Hematopoietic multipotent progenitor cell treated with erythropoietin and hydrocortisone succinate and interleukin-3 and kit ligand, for 17 days (in vitro differentiated cells): Measurements from ENCODE around the gene RXRA.

Experiments
- DNase-seq: peaks from one replicate; pipeline ENCODE4 v3.0.0-alpha.2; 2015; ENCODE audit warnings: low spot score

The RXRA gene

DNA sequence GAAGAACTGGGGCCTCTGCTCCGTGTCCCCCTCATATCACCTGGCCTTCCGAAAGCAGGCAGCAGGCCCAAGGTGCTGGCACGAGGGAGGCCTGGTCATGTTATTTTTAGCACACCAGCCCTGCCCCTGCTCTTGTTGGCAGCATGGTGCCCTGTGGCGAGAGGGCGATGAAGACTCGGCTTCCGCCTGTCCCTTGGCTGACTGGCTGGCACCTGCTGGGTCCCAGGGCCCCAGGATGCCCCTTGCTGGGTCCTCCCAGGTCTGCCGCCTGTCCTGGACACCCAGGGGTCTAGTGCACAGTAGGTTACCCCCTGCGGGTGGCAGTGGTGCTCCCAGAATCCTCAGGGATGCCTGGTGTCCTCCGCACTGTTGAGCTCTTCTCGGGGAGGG, 77.0 kb downstream of the RXRA start:
- DNase-seq, result no peak

DNA sequence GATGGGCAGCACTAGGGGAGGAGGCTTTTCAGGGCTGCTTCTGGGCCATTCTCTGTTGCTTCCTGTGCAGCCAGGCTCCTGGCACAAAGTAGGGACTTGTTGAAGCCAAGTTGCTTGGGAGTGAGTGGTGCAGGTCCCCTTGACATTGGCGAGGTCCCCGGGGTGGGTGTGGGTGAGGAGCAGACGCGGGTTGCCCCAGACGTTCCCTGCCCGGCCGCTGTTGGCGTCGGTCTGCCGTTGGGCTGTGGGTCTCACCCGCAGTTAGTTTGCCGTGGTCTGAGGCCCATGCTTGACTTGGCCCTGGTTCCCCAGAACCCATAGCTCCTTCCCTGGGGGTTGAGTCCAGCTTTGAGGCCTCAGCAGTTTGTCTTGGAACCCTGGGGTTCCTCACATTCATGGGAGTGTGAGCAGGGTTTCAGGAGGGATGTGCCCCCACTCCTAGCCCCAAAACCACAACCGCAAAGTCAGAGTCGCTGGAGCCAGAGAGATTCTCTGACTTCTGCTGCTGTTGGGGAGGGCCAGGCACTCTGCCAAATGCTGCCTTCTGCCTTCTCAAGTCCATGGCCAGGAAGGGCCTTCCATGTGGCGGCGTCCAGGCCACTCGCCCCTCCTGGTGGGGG, 77.5 kb downstream of the RXRA start:
- peak; percentile 32 for DNase-seq

DNA sequence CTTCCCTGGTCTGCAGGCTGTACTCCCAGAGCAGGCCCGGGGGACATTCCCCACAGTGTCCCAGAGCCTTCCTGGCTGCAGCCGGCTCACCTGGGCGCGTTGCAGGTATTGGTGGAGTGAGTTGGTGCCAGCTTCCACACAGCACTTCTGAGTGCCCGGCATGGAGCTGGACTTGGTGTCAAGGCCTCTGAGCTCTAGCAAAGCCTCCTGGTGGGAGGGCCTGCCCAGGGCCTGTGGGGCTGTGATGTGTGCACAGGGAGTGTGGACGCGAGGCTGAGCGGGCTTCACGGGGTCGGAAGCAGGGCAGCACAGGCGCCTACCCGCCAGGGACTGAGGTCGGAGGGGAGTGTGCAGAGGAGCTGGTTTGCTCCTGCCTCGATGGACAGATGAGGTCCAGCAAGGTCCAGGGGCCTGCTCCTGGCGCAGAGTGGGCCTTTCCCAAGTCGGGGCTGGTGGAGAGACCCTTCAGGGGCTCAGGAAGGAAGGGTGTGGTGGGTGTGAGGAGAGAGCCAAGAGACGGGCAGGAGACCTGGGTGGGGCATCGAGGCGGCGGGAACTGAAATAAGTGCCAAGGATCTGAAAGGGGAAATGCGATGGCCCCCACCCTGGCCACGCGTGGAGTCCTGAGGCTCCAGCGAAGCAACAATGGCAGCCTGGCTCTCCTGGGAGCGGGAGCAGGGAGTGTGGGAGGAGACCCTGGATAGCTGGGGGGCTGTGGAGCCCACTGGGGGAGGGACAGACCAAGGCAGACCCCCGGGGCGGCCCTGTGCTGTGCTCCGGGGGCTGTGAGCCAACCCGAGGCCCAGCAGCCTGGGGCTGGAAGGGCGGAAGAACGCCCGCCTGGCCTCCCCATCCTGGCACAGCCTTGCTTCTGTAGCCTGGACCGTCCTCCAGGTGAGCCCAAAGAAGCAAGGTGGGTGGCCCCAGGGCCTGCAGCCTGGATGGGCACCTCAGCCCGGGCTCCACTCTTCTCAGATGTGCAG, 78.4 kb downstream of the RXRA start:
- no peak for DNase-seq

DNA sequence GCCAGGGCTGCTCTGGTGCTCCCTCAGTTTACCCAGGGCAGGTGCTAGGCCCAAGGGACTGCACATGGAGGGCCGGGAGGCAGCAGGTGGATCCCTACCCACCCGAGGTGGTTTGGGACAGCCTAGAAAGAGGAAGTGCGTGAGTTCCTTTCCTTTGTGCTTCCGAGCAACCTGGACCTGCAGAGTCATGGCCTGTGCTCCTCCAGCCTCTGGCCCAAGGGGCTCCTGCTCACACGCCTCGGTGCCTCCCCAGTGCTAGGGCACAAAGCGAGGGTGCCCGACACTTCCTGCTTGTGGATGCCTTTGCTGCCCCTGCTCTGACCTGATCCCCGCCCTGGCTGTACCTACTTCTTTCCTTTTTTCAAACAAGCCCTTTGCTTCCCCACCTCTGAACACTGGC, 79.3 kb downstream of the RXRA start:
- no peak for DNase-seq

DNA sequence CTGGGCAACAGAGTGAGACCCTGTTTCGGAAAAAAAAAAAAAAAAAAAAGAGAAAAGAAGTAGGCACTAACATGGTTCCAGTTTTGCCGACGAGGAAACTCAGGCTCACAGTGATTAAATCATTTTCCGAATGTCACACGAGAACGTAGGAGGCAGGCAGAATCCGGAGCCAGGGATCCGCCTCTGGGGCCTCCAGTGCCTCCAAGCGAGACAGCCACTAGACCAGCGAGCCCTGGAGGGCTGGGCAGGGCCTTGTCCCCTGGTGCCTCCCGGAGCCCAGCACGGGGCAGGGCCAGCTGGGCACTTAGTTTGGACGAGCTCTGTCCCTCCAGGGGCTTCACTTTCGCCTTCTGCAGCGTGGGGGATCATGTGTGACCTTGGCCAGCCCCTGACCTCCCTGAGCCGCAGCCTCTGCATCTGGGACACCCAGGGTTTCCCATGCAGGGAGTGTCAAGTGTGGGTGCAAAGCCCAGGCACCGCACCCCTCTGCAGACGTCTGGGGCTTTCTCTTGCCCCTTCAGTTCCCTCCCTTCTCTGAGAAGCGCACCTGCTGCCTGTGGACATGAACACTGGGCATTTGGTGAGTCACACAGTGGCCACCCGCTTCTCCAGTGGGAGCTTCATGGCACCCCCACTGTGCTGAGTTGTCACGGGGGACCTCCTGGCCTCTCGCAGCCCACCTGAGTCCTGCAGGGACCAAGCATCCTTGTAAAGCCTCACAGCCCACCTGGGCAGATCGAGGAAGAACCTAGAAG, 80.3 kb downstream of the RXRA start:
- DNase-seq, result no peak

DNA sequence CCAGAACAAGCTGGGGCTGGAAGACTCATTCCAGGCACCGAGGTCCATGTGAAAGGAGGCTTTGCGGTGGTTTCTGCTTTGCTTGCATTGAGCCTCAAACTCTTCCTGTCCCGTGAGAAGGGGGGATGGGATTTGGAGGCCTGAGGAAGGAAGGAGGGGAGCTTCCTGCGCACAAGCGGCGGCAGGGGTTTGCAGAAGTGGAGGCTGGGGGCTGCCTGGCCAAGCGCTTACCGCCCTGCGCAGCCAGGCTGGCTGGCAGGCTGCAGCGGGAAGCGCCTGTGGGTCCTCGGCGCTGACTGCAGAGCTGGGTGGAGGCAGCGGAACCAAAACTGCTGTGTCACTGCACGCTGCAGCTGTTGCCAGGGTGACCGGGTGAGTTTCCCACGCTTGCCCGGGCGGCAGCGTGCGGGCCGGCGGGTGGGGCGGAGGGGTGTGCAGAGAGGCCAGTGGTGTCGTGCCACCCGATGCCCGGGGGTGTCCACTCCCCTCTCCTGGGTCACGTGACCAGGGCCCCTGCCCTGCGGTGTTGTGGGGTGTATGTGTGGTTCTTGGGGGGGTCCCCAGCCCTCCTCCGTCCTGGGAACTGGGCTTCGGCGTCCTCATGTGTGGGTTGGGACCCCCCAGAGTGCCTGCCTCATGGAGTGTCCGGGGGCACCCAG, 81.0 kb downstream of the RXRA start:
- peak; percentile 92 for DNase-seq

DNA sequence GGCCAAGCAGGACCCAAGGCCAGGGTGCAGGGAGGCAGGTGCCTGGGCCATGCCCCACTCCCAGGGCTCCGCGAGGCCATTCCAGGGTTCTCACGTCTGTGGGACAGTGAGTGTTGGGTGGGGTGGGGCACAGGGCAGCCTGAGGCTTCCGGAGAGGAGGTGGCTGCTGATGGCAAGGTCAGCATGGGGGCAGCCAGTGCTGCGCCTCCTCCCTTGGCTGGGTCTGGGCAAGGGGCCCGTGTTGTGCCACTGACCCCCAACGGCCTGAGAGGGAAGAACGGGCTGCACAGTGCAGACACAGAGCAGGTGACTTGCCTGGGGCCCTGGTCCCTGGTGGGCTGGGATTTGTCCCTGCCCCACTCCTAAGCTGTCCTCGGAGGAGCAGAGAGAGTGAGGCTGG, 82.1 kb downstream of the RXRA start:
- DNase-seq, result no peak

DNA sequence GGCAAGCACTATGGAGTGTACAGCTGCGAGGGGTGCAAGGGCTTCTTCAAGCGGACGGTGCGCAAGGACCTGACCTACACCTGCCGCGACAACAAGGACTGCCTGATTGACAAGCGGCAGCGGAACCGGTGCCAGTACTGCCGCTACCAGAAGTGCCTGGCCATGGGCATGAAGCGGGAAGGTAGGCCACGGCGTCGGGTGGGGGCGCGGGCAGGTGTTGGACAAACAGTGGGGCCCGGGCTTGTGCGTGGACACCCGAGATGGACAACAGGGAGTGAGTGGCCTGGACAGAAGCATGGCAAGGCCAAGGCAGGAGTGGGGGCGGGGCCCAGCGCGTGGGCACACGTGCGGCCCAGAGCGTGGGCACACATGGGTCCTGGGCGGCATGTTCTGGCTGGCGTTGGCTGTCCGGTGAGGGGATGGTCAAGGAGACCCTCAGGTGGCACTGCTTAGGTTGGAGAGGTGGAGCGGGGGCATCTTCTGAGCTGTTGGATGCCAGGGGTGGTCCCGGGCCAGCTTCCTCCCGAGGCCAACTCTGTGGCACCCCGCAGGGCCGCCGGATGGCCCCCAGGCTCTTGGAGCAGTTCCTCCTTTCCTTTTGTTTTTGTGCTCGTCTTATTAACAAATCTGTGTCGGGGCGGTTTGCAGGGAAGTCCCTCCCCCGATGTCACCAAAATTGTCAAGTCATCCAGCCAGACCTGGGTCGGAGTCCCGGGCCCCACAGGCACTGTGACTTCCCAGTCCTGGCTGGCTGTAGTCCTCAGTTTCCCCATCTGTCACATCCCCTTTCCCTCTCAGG, 82.9 kb downstream of the RXRA start:
- DNase-seq, result no peak

DNA sequence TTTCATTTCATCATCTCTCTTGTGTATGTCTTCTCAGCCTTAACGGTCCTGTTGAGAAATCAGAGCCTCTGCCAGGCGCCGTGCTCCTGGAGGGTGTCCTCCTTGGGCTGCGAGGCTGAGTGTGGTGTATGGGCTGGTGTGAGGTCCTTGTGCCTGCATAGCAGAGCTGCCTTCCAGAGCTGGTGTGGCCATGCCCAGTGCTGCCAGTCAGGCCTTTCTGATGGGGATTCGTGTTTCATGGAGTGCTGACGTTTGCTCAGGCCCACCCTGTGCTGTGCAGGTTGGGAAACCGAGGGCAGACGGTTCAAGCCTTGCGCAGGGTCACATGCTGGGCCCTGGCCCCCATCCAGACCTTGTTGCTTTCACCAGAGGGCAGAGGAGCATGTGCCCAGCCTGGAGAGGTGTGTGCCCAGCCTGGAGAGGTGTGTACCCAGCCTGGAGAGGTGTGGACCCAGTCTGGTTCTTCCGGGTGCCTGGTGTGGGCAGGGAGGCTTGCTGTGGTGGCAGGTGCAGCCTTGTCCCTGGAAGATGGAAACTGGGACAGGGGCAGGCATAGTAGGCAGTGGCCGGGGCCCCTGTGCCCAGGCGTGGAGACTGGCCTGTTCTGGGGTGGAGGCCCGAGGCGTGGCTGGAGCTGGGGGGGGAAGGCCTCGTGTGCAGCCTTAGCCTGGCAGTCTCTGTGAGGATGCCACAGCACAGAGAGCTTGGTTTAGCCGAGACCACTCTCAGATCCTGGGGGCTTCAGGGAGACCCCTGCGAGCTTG, 84.0 kb downstream of the RXRA start:
- no peak for DNase-seq

DNA sequence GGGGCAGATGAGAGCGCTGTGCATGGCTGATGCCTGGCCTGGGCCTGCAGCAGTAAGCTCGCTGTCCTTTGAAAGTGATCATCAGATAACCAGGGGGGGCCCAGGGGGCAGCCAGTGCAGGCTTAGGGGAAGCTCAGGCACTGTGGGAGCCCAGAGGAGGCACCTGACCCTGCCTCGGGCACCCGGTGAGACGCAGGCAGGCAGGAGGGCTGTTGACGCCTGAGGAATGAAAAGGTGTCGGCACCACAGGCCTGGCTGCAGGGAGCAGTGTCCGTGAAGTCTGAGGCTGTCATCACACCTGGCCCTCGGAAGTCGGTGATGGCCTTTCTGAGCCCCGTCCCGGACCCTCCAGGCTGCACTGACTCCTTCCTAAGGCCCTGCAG, 84.6 kb downstream of the RXRA start:
- DNase-seq, result no peak

DNA sequence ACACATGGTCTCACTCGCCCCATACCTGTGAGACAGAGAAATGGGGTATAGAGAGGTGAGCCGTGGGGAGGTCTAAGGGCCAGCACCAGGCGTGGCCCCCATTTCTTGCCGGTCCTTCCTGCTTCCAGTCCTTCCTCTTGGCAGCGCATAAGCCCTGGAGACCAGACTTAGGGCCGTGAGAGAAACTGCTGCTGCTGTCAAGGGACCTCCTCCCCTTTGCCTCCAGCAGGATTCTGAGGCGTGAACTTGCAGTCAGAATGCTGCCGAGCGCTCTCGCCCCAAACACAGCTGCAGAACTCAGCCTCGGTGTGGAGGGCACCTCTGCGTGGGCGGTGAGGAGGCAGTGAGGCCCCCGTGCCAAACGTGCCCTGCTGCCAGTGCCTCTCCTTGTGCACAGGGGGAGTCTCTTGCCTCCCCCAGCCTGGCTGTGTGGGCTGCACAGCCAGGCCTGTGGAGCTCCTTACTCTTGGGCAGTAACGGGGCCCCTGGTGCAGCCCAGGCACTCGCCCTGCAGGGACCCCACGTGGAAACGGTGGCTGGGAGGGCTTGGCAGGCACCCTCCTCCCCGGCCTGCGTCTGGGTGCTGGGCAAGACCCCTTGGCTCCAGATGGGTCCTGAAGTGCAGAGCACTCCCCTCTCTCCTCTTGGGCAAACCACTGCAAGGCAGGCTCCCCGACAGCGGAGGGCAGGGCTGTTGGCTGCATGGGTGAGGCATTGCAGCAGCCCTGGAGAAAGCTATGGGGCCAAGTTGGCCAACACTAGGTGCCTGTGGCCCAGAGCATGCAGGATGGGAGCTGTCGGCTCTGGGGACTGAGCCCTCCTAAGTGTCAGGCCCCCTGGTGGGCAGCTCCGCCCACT, 85.4 kb downstream of the RXRA start:
- DNase-seq, result no peak

DNA sequence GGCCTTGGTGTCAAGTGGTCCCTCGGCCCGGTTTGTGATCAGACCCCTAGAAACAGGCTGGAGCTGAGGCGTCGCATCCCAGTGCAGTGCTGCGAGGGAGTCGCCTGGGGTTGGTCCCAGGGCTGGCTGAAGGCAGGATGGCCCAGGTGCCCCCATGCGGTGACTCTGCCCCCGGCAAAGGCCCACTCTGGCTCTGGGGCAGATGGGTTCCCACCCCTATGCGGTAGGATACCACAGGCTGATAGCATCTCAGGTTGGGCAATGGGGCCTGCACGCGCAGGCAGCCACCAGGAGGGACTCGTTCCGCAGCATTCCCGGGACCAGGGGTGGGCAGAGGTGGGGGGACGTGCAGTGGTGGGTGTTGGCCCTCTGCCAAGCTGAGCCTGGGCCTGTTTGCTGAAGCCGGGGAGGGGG, 86.0 kb downstream of the RXRA start:
- DNase-seq, result no peak

DNA sequence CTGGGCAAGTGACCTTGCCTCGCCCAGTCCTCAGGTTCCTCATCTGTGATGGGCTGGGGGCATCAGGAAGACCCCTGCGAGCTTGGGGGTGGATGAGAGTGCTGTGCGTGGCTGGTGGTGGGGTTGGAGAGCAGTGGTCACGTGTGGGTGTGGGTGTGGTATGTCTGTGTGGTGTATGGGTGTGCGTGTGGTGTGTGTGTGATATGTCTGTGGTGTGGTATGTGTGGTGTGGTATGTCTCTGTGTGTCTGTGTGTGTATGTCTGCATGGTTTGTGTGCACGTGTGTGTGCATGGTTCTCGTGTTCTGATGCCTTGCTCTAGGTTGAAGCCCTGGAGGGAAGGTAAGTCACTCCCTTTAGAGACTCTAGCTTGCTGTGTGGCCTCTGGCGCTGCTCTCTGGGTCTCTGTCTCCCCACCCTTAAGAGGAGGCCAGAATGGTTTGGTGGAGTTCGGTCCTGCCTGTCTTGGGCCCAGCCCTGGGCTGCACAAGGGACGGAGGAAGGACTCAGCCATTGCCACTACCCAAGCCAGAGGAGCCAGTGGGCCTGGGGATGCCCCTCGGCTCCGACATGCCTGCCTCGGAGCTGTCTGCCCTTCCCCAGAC, 87.0 kb downstream of the RXRA start:
- DNase-seq, result no peak

DNA sequence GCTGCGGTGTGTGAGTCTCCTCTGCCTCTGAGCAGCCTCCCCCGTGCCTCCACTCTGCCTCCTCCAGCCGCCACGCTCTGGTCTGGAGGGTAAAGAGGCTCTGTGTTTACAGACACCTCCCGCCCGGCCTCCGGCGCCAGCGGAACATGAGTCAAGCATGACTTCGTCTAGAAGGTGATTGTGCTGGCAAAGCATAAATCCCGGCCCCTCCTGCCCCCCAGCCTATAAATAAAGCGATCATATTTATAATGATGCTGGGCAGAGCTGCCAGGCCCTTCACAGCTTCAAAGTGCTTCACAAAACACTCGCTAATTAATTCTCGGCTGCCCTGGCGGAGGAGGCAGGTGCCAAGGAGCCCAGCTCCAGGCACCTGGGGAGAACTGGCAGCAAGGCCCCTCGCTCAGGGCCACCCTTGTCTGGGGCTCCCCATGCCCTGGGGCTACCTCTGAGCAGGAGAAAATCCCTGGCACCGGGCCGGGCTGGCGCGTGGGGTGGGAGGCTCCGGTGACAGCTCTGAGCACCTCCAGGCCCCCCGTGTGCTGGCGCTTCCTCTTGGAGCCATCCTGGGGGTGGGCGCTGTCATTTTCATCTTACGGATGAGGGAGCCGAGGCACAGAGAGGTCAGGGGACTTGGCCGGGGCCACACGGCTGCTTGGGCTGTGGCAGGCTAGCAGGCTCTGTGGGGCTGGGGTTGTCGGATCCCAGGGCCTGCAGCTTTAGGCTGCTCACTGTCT, 87.8 kb downstream of the RXRA start:
- no peak for DNase-seq

DNA sequence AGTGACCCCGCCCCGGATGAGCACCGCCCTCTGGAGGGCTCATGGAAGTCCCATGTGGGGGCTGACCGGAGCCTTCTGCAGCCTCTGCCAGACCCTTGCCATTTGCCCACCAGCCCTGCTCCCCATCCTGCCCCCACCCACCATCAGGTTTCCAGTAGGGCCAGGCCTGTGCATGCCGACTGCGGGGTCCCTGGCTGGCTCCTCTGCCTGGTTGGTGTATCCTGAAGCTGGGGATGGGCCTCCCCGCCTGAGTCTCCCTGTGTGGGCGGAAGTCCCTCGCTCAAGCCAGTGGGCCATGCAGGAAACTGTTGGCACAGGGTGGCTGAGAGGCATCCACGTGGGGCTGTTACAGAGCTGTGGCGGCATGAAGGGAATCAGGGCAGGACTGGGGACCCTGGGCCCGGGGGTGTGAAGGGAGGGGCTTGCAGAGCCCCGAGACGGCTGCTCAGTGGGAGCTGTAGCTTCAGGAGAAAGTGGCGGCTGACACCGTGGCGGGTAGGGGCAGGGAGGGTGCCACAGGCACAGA, 88.7 kb downstream of the RXRA start:
- DNase-seq, result no peak

DNA sequence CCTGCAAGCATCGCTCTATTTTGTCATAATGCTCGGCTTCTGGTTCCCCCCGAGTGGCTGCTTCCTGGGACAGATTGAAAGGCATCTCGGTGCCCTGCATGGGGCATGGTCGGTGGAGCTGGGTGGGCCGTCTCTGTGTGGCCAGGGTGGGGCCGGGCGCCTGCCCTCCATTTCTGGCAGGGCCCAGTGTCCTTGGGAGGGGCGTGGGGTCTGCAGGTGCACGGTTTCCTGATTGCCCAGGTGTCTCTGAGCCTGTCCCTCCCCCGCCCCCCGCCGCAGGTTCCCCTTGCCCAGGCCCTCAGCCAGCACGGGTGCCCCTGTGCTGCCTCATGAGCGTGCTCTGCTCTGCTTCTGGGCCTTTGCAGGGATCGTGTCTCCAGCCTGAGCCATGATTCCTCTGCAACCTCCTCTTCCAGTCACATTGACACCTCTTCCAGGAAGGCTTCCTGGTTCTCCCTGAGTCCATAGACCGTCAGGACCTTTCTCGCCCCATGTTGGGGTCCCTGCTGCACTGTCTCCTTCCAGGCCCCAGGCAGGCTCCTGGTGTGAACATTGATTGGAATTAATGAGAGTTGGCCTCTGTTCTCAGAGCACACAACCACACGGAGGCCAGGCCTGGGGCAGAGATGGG, 90.2 kb downstream of the RXRA start:
- no peak for DNase-seq

DNA sequence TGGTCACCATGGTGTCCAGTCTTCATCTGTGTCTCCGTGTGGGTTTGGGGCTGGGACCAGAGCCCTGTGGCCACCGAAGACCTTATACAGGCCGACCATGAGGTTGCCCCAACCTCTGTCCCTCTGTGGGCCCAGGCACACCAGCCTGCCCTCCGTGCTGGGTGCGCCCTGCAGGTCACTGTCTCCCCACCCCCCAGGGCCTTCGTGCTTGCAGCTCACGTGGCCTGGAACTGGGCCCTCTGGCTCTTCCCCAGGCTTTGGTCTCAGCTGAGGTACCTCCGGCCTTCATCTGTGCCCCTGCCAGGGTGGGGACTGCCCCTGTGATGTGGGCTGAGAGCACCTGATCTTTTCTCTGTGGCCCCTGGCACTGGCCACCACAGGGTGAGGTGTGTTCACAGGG, 92.1 kb downstream of the RXRA start:
- no peak for DNase-seq
